ENCODE measurements around the gene KRTAP19-6. TPM values are rescaled to one million over a fixed set of nuclear protein-coding genes. Genes with fewer than 3 reads are reported as not detected.
"Not testable (repeated sequence)": the region's sequence is repeated elsewhere in the genome, so short reads cannot be mapped to it uniquely, and the experiment has no call there.

The KRTAP19-6 gene
- total and polyA plus RNA-seq, 5 donors, result not detected

DNA sequence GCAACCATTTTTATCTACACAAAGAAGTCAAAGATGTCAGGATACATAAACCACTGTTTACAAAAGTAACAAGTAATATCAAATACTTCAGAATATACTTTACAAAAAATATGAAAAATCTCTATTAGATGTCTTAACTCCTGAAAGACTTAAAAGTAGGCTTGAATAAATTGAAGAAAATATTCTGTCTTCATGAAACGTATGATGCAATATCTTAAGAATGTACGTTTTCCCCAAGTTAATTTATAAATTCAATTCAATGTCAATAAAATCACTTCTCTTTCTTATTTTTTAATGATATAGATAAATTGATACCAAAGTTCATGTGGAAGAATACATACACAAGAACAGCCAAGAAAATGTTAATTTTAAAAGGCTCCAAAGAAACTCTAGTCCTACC, 13.4 kb upstream of the KRTAP19-6 start:
- no peaks in the 10 kb centered on the region for H3K4me1 ChIP-seq (ENCODE audit: control insufficient read depth, insufficient read depth, low read length)
- DNase-seq (no peak), ATAC-seq (no peak)
- H3K4me3 ChIP-seq (ENCODE audit: low read length), result no peak overlapping the region
- H3K27ac ChIP-seq (ENCODE audit: low read length), result no peak overlapping the region
- H3K27me3 ChIP-seq (ENCODE audit: control insufficient read depth, insufficient read depth), result no peaks in the 10 kb centered on the region
- H3K9me3 ChIP-seq (ENCODE audit: control insufficient read depth, low read length), result no peaks in the 10 kb centered on the region
- intact Hi-C loops (cut with DNase I), result no loop called here
- 87% methylated on average over 2 of the region's 2 CpGs for WGBS

DNA sequence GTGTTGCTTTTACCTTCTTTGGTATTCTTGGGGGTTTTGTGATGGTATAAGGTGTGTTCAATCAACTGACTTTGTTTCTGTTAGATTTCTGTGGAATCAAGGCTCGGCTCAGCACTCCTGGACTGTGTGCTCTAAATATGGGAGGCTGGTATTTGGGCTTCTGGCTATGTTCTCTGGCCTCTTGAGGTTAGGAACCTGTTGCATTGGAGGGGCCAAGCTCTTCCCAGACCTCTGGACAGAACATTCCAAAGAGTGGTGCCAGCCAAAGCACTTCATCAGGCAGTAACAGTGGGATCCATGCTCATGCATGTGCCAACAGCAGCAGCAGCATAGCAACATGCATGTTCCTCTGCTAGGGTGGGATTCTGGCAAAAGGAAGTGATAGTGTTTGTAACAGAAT, 11.1 kb upstream of the KRTAP19-6 start:
- H3K27ac ChIP-seq (ENCODE audit: low read length), result no peak overlapping the region
- 50% methylated on average over 1 of the region's 1 CpG for WGBS
- no peaks in the 10 kb centered on the region for H3K9me3 ChIP-seq (ENCODE audit: control insufficient read depth, low read length)
- ATAC-seq (peak in 1 of 2 donors; percentile 56), DNase-seq (no peak)
- H3K4me3 ChIP-seq (ENCODE audit: low read length), result no peak overlapping the region
- intact Hi-C loops (cut with DNase I), result no loop called here
- no peaks in the 10 kb centered on the region for H3K27me3 ChIP-seq (ENCODE audit: control insufficient read depth, insufficient read depth)
- no peaks in the 10 kb centered on the region for H3K4me1 ChIP-seq (ENCODE audit: control insufficient read depth, insufficient read depth, low read length)

DNA sequence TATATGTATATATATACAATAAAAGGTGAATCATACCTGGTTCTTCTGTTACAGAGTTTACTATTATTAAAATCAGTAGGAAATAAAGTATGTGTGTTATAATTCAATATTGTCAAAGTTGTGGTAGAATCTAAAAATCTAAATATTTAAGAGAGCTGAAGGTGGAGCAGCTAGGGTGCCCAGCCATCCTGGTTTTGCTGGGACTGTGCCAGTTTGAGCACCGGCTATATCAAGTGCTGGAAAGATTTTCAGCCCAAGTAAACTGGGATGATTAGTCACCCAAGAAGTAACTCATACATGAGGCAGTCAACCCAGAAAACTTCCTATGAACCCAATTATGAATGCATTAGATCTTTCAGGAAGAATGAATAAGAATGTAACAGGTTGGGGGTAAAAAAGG, 22.8 kb downstream of the KRTAP19-6 start:
- no peaks in the 10 kb centered on the region for H3K4me1 ChIP-seq (ENCODE audit: control insufficient read depth, insufficient read depth, low read length)
- 46% methylated on average over 1 of the region's 1 CpG for WGBS
- H3K9me3 ChIP-seq (ENCODE audit: control insufficient read depth, low read length), result no peaks in the 10 kb centered on the region
- H3K27ac ChIP-seq (ENCODE audit: low read length), result no peak overlapping the region
- H3K4me3 ChIP-seq (ENCODE audit: low read length), result no peak overlapping the region
- no peak for ATAC-seq
- H3K27me3 ChIP-seq (ENCODE audit: control insufficient read depth, insufficient read depth), result no peaks in the 10 kb centered on the region
- DNase-seq, result no peak
- intact Hi-C loops (cut with DNase I), result no loop called here

DNA sequence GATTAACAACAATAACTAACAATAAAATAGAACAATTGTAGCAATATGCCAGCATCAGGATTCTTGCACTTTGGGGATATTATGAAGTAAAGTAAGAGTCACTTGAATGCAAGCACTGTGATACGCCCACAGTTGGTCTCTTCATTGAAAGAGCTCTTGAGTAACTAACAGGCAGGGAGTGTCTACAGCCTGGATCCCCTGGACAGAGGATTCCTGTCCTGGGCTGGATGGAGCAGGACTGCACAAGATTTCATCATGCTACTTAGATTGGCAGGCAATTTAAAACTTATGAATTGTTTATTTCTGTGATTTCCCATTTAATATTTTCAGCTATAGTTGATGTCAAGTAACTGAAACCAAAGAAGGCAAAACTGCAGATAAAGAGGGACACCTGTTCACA, 26.0 kb downstream of the KRTAP19-6 start:
- H3K27me3 ChIP-seq (ENCODE audit: control insufficient read depth, insufficient read depth), result no peaks in the 10 kb centered on the region
- 67% methylated on average over 1 of the region's 1 CpG for WGBS
- no peaks in the 10 kb centered on the region for H3K4me1 ChIP-seq (ENCODE audit: control insufficient read depth, insufficient read depth, low read length)
- no peak overlapping the region for H3K4me3 ChIP-seq (ENCODE audit: low read length)
- H3K27ac ChIP-seq (ENCODE audit: low read length), result no peak overlapping the region
- H3K9me3 ChIP-seq (ENCODE audit: control insufficient read depth, low read length), result no peaks in the 10 kb centered on the region
- DNase-seq (no peak), ATAC-seq (no peak)
- intact Hi-C loops (cut with DNase I), result no loop called here

DNA sequence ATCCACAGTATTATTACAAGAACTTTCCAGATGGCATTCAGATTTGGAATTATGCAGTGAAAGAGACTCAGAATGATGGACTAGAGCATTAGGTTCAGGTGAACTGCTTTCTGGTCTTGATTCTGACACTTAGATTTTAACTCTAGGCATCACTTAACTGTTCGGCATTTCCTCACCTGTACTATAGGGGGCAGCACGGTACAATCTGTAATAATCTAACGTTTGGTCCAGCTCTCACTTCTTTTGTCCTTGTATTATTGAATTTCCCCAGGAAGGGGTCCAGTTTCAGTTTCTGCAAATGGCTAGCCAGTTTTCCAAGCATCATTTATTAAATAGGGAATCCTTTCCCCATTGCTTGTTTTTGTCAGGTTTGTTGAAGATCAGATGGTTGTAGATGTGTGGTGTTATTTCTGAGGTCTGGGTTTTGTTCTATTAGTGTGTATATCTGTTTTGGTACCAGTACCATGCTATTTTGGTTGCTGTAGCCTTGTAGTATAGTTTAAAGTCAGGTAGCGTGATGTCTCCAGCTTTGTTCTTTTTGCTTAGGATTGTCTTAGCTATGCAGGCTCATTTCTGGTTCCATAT, 36.0 kb downstream of the KRTAP19-6 start:
- H3K9me3 ChIP-seq (ENCODE audit: control insufficient read depth, low read length); H3K4me3 ChIP-seq (ENCODE audit: low read length); H3K4me1 ChIP-seq (ENCODE audit: control insufficient read depth, insufficient read depth, low read length); ATAC-seq; intact Hi-C loops (cut with DNase I); H3K27me3 ChIP-seq (ENCODE audit: control insufficient read depth, insufficient read depth); DNase-seq; H3K27ac ChIP-seq (ENCODE audit: low read length): not testable (repeated sequence)
- 27% methylated on average over 4 of the region's 4 CpGs for WGBS

DNA sequence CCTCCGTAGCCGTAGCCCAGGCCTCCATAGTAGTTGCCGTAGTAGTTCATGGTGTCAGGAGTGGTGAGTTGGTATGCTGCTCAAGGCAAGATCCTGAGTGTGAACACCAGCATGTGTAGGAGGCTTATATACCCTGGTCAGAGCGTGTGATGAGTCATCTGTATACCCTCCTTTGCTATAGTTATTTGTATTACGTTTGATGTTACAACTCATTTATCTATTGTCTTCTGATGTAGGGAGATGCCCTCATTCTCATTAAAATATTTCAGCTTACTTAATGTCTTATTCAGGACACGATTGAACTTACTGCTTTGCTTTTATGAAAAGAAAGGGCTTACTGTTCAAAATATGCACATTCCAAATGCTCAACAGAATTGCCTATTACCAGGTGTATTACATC, 39.6 kb downstream of the KRTAP19-6 start, which contains the start of gene KRTAP19-5:
KRTAP19-5 (minus strand) TSS at position 101 of the 400 bp plus-strand sequence; CDS start at position 50, 51 bp downstream.
- no peak for DNase-seq
- intact Hi-C loops (cut with DNase I), result no loop called here

DNA sequence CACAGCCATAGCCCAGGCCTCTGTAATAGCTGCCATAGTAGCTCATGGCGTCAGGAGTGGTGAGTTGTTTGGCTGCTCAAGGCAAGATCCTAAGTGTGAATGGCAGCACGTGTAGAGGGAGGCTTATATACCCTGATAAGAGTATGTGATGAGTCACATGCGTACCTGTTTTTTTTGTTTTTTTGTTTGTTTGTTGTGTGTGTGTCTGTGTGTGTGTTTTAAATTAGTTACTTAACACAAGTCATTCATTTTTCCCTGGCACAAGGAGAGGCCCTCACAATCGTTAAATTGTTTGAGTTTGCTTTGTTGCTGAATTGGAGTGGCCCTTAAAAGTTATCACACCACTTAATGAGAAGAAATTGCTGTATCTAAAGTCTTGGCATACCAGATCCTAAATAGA, 44.6 kb downstream of the KRTAP19-6 start, which contains the start of gene KRTAP19-4:
KRTAP19-4 (minus strand) TSS at position 101 of the 400 bp plus-strand sequence; CDS start at position 46, 55 bp downstream.
- intact Hi-C loops (cut with DNase I), result no loop called here
- no peak for DNase-seq
- no peaks in the 10 kb centered on the region for H3K9me3 ChIP-seq (ENCODE audit: control insufficient read depth, low read length)
- no peak within 1 kb of the TSS for H3K4me3 ChIP-seq (ENCODE audit: low read length)
- no peak within 1 kb of the TSS for H3K27ac ChIP-seq (ENCODE audit: low read length)
- H3K27me3 ChIP-seq (ENCODE audit: control insufficient read depth, insufficient read depth), result no peaks in the 10 kb centered on the region
- ATAC-seq, result no peak
- H3K4me1 ChIP-seq (ENCODE audit: control insufficient read depth, insufficient read depth, low read length), result no peaks in the 10 kb centered on the region
- WGBS, result 66% methylated on average over 4 of the region's 4 CpGs

More for the DNA sequence above, 39.6 kb downstream of the KRTAP19-6 start, which contains the start of gene KRTAP19-5:
- no peak for ATAC-seq
- H3K27me3 ChIP-seq (ENCODE audit: control insufficient read depth, insufficient read depth), result no peaks in the 10 kb centered on the region
- no peaks in the 10 kb centered on the region for H3K4me1 ChIP-seq (ENCODE audit: control insufficient read depth, insufficient read depth, low read length)
- no peak within 1 kb of the TSS for H3K4me3 ChIP-seq (ENCODE audit: low read length)
- no peaks in the 10 kb centered on the region for H3K9me3 ChIP-seq (ENCODE audit: control insufficient read depth, low read length)
- no peak within 1 kb of the TSS for H3K27ac ChIP-seq (ENCODE audit: low read length)
- WGBS, result 72% methylated on average over 6 of the region's 6 CpGs

DNA sequence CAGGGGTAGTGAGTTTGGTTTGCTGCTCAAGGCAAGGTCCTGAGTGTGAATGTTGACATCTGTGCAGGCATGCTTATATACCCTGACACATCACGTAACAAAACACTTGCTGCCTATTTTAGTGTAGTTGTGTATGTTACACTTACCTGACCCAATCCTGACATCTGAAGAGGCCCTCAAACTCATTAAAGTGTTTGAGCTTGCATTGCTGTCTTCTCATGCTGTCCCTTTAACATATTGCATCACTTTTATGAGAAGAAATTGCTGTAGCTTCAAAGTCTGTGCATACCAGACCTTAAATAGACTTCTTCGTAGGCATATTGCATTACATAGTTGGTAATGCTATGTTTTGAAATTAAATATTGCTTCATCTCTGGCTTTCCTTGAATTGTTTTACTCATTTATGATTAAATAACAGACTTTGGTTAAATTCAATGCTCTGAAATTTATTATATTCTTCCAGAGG, 49.7 kb downstream of the KRTAP19-6 start, which contains the start of gene KRTAP19-3:
KRTAP19-3 (minus strand) TSS at position 51 of the 466 bp plus-strand sequence. CDS start 56 bp downstream, outside the sequence.
- WGBS, result 75% methylated on average over 2 of the region's 2 CpGs
- intact Hi-C loops (cut with DNase I), result no loop called here
- Histone ChIP-seq H3K27me3 (ENCODE audit: control insufficient read depth, insufficient read depth) (no peaks in the 10 kb centered on the region), H3K4me3 (ENCODE audit: low read length) (no peak within 1 kb of the TSS), H3K9me3 (ENCODE audit: control insufficient read depth, low read length) (no peaks in the 10 kb centered on the region), H3K27ac (ENCODE audit: low read length) (no peak within 1 kb of the TSS), H3K4me1 (ENCODE audit: control insufficient read depth, insufficient read depth, low read length) (no peaks in the 10 kb centered on the region)
- DNase-seq (no peak), ATAC-seq (no peak)

Other genes with a start within 250 kb of the KRTAP19-6 start
- not detected for gene KRTAP26-1, start 221.5 kb downstream of the KRTAP19-6 start, total RNA-seq
- not detected for gene KRTAP26-1, start 221.5 kb downstream of the KRTAP19-6 start, polyA plus RNA-seq
- not detected for gene KRTAP27-1, start 204.2 kb downstream of the KRTAP19-6 start, total RNA-seq
- gene KRTAP27-1, start 204.2 kb downstream of the KRTAP19-6 start, polyA plus RNA-seq, result not detected
- not detected for gene KRTAP23-1, start 193.3 kb downstream of the KRTAP19-6 start, total RNA-seq
- not detected for gene KRTAP23-1, start 193.3 kb downstream of the KRTAP19-6 start, polyA plus RNA-seq
- not detected for gene KRTAP13-2, start 169.6 kb downstream of the KRTAP19-6 start, total RNA-seq
- not detected for gene KRTAP13-2, start 169.6 kb downstream of the KRTAP19-6 start, polyA plus RNA-seq
- gene KRTAP13-1, start 145.8 kb downstream of the KRTAP19-6 start, total RNA-seq, result not detected
- not detected for gene KRTAP13-1, start 145.8 kb downstream of the KRTAP19-6 start, polyA plus RNA-seq
- gene KRTAP13-3, start 115.9 kb downstream of the KRTAP19-6 start, total RNA-seq, result not detected
- gene KRTAP13-3, start 115.9 kb downstream of the KRTAP19-6 start, polyA plus RNA-seq, result not detected
- gene KRTAP13-4, start 111.6 kb downstream of the KRTAP19-6 start, total RNA-seq, result not detected
- gene KRTAP13-4, start 111.6 kb downstream of the KRTAP19-6 start, polyA plus RNA-seq, result not detected
- not detected for gene KRTAP15-1, start 101.6 kb downstream of the KRTAP19-6 start, total RNA-seq
- not detected for gene KRTAP15-1, start 101.6 kb downstream of the KRTAP19-6 start, polyA plus RNA-seq
- not detected for gene KRTAP19-1, start 61.5 kb downstream of the KRTAP19-6 start, total RNA-seq
- not detected for gene KRTAP19-1, start 61.5 kb downstream of the KRTAP19-6 start, polyA plus RNA-seq
- not detected for gene KRTAP19-2, start 54.4 kb downstream of the KRTAP19-6 start, total RNA-seq
- gene KRTAP19-2, start 54.4 kb downstream of the KRTAP19-6 start, polyA plus RNA-seq, result not detected
- gene KRTAP19-3, start 49.9 kb downstream of the KRTAP19-6 start, total RNA-seq, result not detected
- gene KRTAP19-3, start 49.9 kb downstream of the KRTAP19-6 start, polyA plus RNA-seq, result not detected
- gene KRTAP19-4, start 44.7 kb downstream of the KRTAP19-6 start, total RNA-seq, result not detected
- gene KRTAP19-4, start 44.7 kb downstream of the KRTAP19-6 start, polyA plus RNA-seq, result not detected
- not detected for gene KRTAP19-5, start 39.7 kb downstream of the KRTAP19-6 start, total RNA-seq
- gene KRTAP19-5, start 39.7 kb downstream of the KRTAP19-6 start, polyA plus RNA-seq, result not detected
- not detected for gene KRTAP19-7, start 19.4 kb upstream of the KRTAP19-6 start, total RNA-seq
- 0.52 TPM for gene KRTAP19-7, start 19.4 kb upstream of the KRTAP19-6 start, polyA plus RNA-seq
- not detected for gene KRTAP22-2, start 48.5 kb upstream of the KRTAP19-6 start, total RNA-seq
- gene KRTAP22-2, start 48.5 kb upstream of the KRTAP19-6 start, polyA plus RNA-seq, result not detected
- gene KRTAP6-3, start 50.6 kb upstream of the KRTAP19-6 start, total RNA-seq, result not detected
- gene KRTAP6-3, start 50.6 kb upstream of the KRTAP19-6 start, polyA plus RNA-seq, result not detected
- not detected for gene KRTAP6-2, start 57.0 kb upstream of the KRTAP19-6 start, total RNA-seq
- gene KRTAP6-2, start 57.0 kb upstream of the KRTAP19-6 start, polyA plus RNA-seq, result not detected
- gene KRTAP22-1, start 59.2 kb upstream of the KRTAP19-6 start, total RNA-seq, result not detected
- not detected for gene KRTAP22-1, start 59.2 kb upstream of the KRTAP19-6 start, polyA plus RNA-seq
- gene KRTAP6-1, start 72.1 kb upstream of the KRTAP19-6 start, total RNA-seq, result not detected
- not detected for gene KRTAP6-1, start 72.1 kb upstream of the KRTAP19-6 start, polyA plus RNA-seq
- not detected for gene KRTAP20-1, start 74.6 kb upstream of the KRTAP19-6 start, total RNA-seq
- not detected for gene KRTAP20-1, start 74.6 kb upstream of the KRTAP19-6 start, polyA plus RNA-seq
- not detected for gene KRTAP20-4, start 78.8 kb upstream of the KRTAP19-6 start, total RNA-seq
- gene KRTAP20-4, start 78.8 kb upstream of the KRTAP19-6 start, polyA plus RNA-seq, result not detected
- not detected for gene KRTAP20-2, start 93.3 kb upstream of the KRTAP19-6 start, total RNA-seq
- gene KRTAP20-2, start 93.3 kb upstream of the KRTAP19-6 start, polyA plus RNA-seq, result not detected
- not detected for gene KRTAP20-3, start 101.0 kb upstream of the KRTAP19-6 start, total RNA-seq
- not detected for gene KRTAP20-3, start 101.0 kb upstream of the KRTAP19-6 start, polyA plus RNA-seq
- not detected for gene KRTAP21-3, start 176.9 kb upstream of the KRTAP19-6 start, total RNA-seq
- not detected for gene KRTAP21-3, start 176.9 kb upstream of the KRTAP19-6 start, polyA plus RNA-seq
- gene KRTAP21-2, start 205.4 kb upstream of the KRTAP19-6 start, total RNA-seq, result not detected
- not detected for gene KRTAP21-2, start 205.4 kb upstream of the KRTAP19-6 start, polyA plus RNA-seq
- not detected for gene KRTAP21-1, start 213.6 kb upstream of the KRTAP19-6 start, total RNA-seq
- gene KRTAP21-1, start 213.6 kb upstream of the KRTAP19-6 start, polyA plus RNA-seq, result not detected

Measured in right cardiac atrium (tissue), 5 donors.